ENCODE measurements around the gene PSG3.
"Not testable (repeated sequence)": the region's sequence is repeated elsewhere in the genome, so short reads cannot be mapped to it uniquely, and the experiment has no call there.

- not testable (repeated sequence) for TF ChIP-seq CTCF (IDR thresholded peaks at IDR 0.05 in 2 of 3, conservative IDR thresholded peaks at IDR 0.05 in 1 of 3; ENCODE audit: borderline replicate concordance in 1 of 3, insufficient read depth in 1 of 3, low read depth in 2 of 3, low read length in 2 of 3); POLR2A (IDR thresholded peaks at IDR 0.05; ENCODE audit: borderline replicate concordance, extremely low read depth, insufficient read depth, insufficient read length); EGR1 (IDR thresholded peaks at IDR 0.05; ENCODE audit: low read depth); EZH2 (IDR thresholded peaks at IDR 0.05); SRF (IDR thresholded peaks at IDR 0.05; ENCODE audit: low read depth); ZBTB33 (IDR thresholded peaks at IDR 0.05; ENCODE audit: extremely low read depth, insufficient replicate concordance, low read length)
Observed at GRCh38 chr19:42766871-42767270, 26.6 kb upstream of the PSG3 start.
